ENCODE results near the gene ASB10.

ASB10 gene

GRCh38 chr7:151134743-151135524 lies 52.1 kb downstream of the ASB10 start:
- no peak for DNase-seq

- no peak for DNase-seq
Measured at GRCh38 chr7:151133986-151134742, 52.9 kb downstream of the ASB10 start.

- no peak for DNase-seq
Measured at GRCh38 chr7:151133266-151133985, 53.6 kb downstream of the ASB10 start.

GRCh38 chr7:151132461-151133205 lies 54.4 kb downstream of the ASB10 start:
- DNase-seq, result no peak

GRCh38 chr7:151131592-151132293 lies 55.3 kb downstream of the ASB10 start:
- no peak for DNase-seq

GRCh38 chr7:151131224-151131591 lies 55.8 kb downstream of the ASB10 start:
- DNase-seq, result no peak

GRCh38 chr7:151130741-151131157 lies 56.3 kb downstream of the ASB10 start:
- no peak for DNase-seq

GRCh38 chr7:151129960-151130591 lies 57.0 kb downstream of the ASB10 start:
- DNase-seq, result no peak

GRCh38 chr7:151129117-151129959 lies 57.7 kb downstream of the ASB10 start:
- no peak for DNase-seq

GRCh38 chr7:151128716-151129115 lies 58.3 kb downstream of the ASB10 start:
- no peak for DNase-seq

- DNase-seq, result no peak
Measured at GRCh38 chr7:151128144-151128543, 58.9 kb downstream of the ASB10 start.

GRCh38 chr7:151126491-151127137 lies 60.4 kb downstream of the ASB10 start:
- DNase-seq, result no peak

GRCh38 chr7:151125846-151126481 lies 61.1 kb downstream of the ASB10 start:
- DNase-seq, result no peak

All from GF-D8 (cell line).